Stimulated activated CD8-positive, alpha-beta memory T cell treated with anti-CD3 and anti-CD28 coated beads, Interleukin-12 subunit alpha, Interleukin-12 subunit beta, amount 100 ng/mL, for 24 hours (primary cell): Measurements from ENCODE around the gene KIAA1671.

Source experiments
- DNase-seq: peaks from one replicate; pipeline ENCODE4 v3.0.0-alpha.2; 2020; ENCODE audit errors: extremely low read depth

KIAA1671 gene

DNA sequence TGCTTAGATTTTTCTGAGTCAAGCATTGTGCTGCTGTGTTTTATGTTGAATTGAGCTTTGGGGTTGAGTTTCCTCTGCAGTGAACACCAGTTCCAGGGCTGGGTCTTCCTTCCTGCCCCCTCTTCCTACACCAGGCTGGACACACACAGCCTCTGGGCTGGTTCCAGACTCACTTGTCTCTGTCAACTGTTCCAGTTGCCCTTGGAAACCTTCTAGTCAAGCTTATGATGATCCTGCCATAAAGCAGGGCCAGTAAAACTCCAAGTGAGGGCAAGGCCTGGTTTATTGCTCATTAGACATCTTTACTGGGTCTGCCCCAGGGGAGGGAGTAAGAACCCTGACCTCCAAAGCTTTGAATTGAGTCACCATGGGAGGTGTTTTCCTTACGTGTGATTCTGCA lies 61.1 kb downstream of the KIAA1671 start:
- no peak for DNase-seq

DNA sequence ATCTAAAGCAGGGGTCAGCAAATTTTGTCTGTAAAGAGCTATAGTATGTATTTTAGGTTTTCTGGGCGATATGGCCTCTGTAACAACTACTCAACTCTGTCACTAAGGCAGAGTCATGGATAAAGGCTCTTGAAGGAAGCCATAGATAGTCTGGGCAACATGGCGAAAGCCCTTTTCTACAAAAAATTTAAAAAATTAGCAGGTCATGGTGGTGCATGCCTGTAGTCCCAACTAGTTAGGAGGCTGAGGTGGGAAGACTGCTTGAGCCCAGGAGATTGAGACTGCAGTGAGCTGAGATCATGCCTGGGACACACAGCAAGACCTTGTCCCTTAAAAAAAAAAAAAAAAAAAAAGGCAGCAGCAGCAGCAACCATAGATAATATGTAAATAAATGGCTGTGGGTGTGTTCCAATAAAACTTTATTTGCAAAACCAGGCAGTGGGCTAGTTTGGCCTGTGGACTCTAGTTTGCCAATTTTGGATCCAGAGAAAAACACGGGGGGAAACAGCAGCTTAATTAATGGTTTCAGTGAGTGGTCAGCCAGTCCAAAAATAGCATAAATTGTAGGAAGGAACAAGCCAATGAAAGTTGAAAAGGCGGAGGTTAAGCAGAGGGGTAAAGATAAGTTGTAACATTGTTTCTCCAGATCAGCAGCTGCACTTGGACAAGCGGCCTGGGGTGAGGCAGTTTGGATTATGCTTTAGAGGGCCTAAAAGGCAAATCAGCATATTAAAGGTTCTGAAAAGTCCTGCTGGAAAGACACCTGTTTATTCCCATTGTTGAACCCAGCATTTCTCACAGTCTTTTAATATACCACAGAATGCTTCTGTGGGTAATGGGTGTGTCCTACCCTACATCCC lies 62.6 kb downstream of the KIAA1671 start:
- DNase-seq, result no peak

DNA sequence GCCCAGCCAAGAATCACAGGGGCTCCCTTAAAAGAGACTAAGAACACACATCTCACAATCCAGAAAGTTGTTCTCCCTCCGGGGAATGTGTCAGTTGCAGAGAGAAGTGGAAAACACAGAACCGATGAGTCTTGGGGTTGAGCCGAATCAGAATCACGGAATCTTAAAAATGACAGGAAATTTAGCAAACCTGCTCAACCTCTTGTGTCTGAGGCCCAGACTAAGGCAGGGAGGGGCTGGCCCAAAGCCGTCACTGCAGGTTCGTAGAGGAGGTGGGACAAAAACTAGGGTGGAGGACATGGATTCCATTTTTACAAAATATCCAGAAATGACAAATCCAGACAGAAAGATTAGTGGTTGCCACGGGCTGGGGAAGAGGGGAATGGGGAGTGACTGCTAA lies 63.8 kb downstream of the KIAA1671 start:
- DNase-seq, result no peak

- DNase-seq, result no peak
Observed at GRCh38 chr22:25018009-25018408, 65.5 kb downstream of the KIAA1671 start.

DNA sequence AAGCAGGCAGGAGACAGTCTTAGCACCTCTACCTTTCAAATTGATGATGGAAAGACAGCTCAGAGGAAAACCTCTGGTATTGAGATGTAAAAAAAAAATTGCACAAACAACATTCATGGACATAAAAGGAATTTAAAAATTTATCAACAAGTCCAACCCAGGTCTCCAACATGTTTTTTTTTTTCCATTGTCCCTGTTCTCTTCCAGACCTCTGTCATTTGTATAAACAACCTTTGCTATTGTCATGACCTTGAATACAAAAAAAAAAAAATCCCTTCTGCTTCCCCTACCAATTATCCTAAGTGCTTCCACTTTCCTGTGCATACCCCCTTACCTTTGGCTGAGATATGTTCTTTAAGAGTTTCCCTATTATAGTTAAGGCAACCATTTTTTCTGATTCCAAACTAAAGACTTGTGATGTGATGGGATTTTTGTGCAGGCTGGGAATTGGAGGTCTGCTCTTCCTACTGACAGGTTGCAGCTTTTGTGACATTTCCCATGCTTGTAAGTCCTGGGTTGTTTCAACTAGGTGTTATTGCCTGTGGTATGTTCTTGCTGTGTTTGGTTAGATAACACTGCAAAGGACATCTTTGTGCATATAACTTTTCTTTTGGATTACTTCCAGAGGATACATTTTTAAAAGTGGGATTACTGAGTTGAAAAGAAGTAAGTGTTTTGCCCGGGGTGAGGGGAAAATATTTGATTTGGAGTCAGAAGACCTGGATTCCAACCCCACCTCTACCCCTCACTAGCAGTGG lies 67.1 kb downstream of the KIAA1671 start:
- no peak for DNase-seq

DNA sequence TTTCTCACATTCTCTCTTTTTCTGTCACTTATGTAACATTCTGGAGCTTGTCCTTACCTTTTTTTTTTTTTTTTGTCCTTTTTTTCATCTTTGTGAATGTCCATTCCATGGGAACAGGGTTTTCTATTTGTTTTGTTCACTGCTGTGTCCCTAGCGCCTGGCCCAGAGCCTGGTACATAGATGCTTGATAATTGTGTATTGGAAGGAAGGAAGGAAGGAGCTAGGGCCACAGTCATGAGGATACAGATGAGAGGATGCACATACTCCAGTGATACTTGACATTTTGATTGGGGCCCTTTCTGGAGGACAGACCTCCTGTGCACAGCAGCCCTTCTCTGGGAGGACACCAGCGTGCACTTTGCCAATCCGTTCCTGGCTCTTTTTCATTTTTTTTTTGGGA lies 68.9 kb downstream of the KIAA1671 start:
- no peak for DNase-seq

- no peak for DNase-seq
Observed at GRCh38 chr22:25021976-25022711, 69.6 kb downstream of the KIAA1671 start.

GRCh38 chr22:25023879-25024278 lies 71.4 kb downstream of the KIAA1671 start:
- no peak for DNase-seq

- DNase-seq, result no peak
Observed at GRCh38 chr22:25024895-25025294, 72.4 kb downstream of the KIAA1671 start.

- DNase-seq, result no peak
Observed at GRCh38 chr22:25025491-25026400, 73.2 kb downstream of the KIAA1671 start.

DNA sequence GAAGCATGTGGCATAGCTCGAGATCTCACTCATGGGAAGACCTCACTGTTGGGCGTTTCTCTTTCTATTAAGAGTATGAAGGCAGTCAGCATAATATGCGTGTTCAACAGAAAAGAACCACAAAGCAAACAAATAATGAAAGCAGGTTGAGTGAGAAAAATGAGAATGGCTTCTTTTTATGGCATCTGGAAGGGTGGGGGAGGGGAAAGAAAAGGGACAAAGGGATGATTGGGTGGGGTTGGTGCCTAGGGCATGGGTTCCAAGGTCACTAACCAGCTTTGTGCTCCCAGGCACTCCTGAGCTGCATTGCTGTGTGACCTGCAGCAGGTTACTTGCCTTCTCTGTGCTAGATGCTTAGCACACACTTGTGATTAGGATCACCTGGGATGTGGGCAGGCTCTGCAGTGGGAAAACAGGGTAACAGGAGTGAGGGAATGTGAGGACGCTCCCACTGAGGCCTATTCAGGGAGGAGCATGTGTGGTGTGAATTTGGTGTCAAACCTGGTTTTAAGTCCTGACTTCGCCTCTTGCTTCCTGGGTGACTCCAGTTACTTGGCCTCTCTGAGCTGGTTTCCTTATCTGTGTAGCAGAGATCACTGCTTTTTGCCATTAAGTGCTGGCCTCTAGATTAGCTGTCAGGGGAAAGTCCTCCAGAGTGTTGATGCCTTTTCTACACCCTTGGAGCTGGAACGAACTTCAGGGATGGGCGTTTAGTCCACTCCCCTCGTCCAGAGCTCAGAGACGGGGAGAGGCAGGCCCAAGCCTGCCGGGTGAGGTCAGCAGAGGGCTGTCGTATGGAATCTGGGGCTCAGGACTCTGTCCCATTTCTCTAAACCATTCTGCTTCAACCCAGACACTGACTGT lies 74.8 kb downstream of the KIAA1671 start:
- no peak for DNase-seq

DNA sequence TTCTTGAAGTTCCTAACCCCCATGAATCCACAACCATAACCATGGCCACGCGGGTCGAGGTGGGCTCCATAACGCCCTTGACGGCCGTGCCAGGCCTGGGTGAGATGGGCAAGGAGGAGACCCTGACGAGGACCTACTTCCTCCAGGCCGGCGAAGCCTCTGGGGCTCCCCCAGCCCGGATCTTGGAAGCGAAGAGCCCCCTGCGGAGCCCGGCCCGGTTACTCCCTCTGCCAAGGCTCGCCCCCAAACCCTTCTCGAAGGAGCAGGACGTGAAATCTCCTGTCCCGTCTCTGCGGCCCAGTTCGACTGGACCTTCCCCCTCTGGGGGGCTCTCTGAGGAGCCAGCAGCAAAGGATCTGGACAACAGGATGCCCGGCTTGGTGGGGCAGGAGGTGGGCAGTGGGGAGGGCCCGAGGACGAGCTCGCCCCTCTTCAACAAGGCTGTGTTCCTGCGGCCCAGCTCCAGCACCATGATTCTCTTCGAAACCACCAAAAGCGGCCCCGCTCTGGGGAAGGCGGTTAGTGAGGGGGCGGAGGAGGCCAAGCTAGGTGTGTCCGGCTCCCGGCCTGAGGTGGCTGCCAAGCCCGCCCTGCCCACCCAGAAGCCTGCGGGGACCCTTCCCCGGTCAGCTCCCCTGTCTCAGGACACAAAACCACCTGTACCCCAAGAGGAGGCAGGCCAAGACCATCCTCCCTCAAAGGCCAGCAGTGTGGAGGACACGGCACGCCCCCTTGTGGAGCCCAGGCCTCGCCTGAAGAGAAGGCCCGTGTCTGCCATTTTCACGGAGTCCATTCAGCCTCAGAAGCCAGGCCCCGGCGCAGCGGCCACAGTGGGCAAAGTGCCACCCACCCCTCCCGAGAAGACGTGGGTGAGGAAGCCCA lies 75.7 kb downstream of the KIAA1671 start:
- no peak for DNase-seq

DNA sequence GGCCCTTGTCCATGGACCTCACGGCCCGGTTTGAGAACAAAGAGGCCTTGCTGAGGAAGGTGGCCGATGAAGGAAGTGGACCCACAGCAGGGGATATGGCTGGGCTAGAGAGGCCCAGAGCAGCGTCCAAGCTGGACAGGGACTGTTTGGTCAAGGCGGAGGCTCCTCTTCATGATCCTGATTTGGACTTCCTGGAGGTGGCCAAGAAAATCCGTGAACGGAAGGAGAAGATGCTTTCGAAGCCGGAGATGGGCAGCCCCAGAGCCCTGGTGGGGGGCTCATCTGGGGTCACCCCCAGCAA lies 76.3 kb downstream of the KIAA1671 start:
- DNase-seq, result no peak

DNA sequence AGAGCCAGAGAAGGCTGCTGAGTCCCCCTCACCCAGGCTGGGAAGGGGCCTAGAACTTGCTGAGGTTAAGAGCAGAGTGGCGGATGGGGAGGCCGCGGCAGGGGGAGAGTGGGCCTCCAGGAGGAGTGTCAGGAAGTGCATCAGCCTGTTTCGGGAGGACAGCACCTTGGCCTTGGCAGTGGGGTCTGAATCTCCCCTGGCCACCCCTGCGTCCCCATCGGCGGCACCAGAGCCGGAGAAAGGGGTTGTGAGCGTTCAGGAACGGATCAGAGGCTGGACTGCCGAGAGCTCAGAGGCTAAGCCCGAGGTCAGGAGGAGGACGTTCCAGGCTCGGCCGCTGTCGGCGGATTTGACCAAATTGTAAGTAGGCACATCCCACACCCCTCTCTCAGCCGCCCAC lies 76.7 kb downstream of the KIAA1671 start:
- DNase-seq, result no peak

- no peak for DNase-seq
Observed at GRCh38 chr22:25030636-25031035, 78.1 kb downstream of the KIAA1671 start.

GRCh38 chr22:25032066-25032465 lies 79.5 kb downstream of the KIAA1671 start:
- no peak for DNase-seq

DNA sequence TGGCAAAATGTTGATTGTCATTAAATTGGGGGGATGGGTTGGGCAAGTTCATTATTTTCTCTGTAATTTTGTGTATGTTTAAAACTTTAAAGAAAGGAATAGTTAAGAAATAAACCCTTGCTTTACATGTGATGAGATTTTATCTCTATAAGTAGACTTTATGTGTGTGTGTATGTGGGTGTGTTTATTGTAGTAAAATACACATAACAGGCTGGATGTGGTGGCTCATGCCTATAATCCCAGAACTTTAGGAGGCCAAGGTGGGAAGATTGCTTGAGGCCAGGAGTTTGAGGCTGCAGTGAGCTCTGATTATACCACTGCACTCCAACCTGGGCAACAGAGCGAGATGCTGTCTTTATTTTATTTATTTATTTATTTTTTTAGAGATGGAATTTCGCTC lies 83.2 kb downstream of the KIAA1671 start:
- no peak for DNase-seq

DNA sequence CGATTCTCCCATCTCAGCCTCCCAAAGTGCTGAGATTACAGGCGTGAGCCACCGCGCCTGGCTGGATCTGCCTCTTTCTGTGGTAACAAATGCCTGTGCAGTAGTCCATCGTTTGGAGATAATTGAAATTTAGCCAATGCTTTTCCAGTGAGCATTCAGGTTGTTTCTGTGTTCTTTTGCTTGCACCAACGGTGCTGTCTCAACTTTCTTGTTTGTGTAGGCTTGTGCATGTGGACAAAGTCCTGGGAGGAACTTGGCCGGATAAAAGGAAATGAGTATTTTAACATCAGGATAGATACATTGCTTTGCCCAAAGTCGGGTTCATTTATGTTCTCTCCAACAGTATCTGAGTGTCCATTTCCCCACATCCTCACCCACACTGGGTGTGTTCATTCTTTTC lies 85.7 kb downstream of the KIAA1671 start:
- DNase-seq, result no peak

DNA sequence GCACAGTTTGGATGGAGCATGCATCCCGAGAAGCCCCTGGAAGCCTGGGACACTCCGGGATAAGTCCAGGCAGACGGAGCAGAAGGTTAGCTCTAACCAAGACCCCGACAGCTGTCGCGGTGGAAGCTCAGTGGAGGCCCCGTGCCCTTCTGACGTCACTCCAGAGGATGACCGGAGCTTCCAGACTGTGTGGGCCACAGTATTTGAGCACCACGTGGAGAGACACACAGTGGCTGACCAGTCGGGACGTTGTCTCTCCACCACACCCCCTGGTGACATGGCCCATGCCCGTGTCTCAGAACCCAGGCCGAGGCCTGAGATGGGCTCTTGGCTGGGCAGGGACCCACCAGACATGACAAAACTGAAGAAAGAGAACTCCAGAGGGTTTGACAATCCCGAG lies 86.3 kb downstream of the KIAA1671 start:
- DNase-seq, result no peak

DNA sequence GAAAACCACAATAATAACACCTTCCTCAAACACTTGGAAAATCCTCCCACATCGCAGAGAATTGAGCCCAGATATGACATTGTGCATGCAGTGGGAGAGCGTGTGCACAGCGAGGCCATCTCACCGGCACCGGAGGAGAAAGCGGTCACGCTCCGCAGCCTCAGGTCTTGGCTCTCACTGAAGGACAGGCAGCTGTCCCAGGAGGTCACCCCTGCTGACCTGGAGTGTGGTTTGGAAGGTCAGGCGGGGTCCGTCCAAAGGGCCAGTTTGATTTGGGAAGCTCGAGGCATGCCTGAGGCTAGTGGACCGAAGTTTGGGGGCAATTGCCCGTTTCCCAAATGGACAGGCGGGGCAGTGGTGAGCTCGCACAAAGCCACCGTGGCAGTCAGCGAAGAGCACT lies 86.7 kb downstream of the KIAA1671 start:
- DNase-seq, result no peak
